Activated CD4-positive, alpha-beta memory T cell treated with anti-CD3 and anti-CD28 coated beads for 36 hours (primary cell): ENCODE results near the gene POM121L2. TPM values are rescaled to one million over a fixed set of nuclear protein-coding genes. Genes with fewer than 3 reads are reported as not detected.

Source experiments
- CTCF ChIA-PET: fragments of 350-600 bp; sonication (Branson Sonifier 250); formaldehyde crosslinking; loops from one replicate; lab custom pipeline; 2021; ENCODE audit warnings: antibody characterized with exemption, inconsistent platforms; lab: Charles Lee
- POLR2A ChIA-PET: fragments of 350-600 bp; sonication (Branson Sonifier 250); formaldehyde crosslinking; loops from one replicate; lab custom pipeline; 2021; ENCODE audit warnings: antibody characterized with exemption; lab: Charles Lee
- DNase-seq: peaks from one replicate; pipeline ENCODE4 v3.0.0-alpha.2; 2020
- H3K27ac Mint-ChIP-seq: one replicate; pipeline ENCODE4 v1.8.0; 2021; ENCODE audit warnings: mixed read lengths
- H3K27me3 Mint-ChIP-seq: one replicate; pipeline ENCODE4 v1.8.0; 2021; ENCODE audit warnings: mixed read lengths
- H3K36me3 Mint-ChIP-seq: one replicate; pipeline ENCODE4 v1.8.0; 2021; ENCODE audit warnings: mixed read lengths
- H3K4me1 Mint-ChIP-seq: one replicate; pipeline ENCODE4 v1.8.0; 2021; ENCODE audit warnings: low read depth, mixed read lengths
- H3K4me3 Mint-ChIP-seq: one replicate; pipeline ENCODE4 v1.8.0; 2021; ENCODE audit warnings: mild to moderate bottlenecking, mixed read lengths
- H3K9me3 Mint-ChIP-seq: one replicate; pipeline ENCODE4 v1.8.0; 2021; ENCODE audit warnings: mixed read lengths
- intact Hi-C: fragments of 100-400 bp; cut with micrococcal nuclease; formaldehyde crosslinking; loops from one replicate; pipeline ENCODE4 v1.15.1; 2023
- total RNA-seq, 2 experiments: library from RNA; stranded (reverse); gene quantifications; one replicate each; pipeline ENCODE4 v1.2.3, GENCODE V29; 2021

Gene POM121L2
- total RNA-seq, 2 experiments from 2014 or later, result not detected

GRCh38 chr6:27314046-27314445, 2.0 kb upstream of the POM121L2 start:
- Mint-ChIP-seq H3K27ac (no peak overlapping the region), H3K4me1 (peaks cover 5% of the 10 kb centered on the region), H3K27me3 (peaks cover 46% of the 10 kb centered on the region), H3K4me3 (no peak overlapping the region), H3K36me3 (no peaks in the 10 kb centered on the region), H3K9me3 (no peaks in the 10 kb centered on the region)
- ChIA-PET POLR2A (no interaction called here), CTCF (interaction anchor here (1.5 kb wide), 1 partner anchor 180 kb away, joined by 3 read pairs; no protein-coding TSS in a partner anchor)
- intact Hi-C loops, result loop anchor here (5.0 to 10.0 kb wide), 3 partner anchors 73 to 291 kb away; partner anchors contain the start of gene ZNF391
- DNase-seq, result no peak

GRCh38 chr6:27312950-27313271, 838 bp upstream of the POM121L2 start:
- H3K4me3 Mint-ChIP-seq, result peak overlapping the region; percentile 74
- H3K36me3 Mint-ChIP-seq, result no peaks in the 10 kb centered on the region
- ChIA-PET CTCF (interaction anchor here (0.7 to 1.7 kb wide), 19 partner anchors 9 to 484 kb away, joined by 3 to 9 read pairs (median 5); partner anchors contain the start of genes ZNF184 and ZNF391), POLR2A (interaction anchor here (1.0 kb wide), 1 partner anchor 75 kb away, joined by 3 read pairs; the partner anchor contains the start of gene ZNF391)
- DNase-seq, result no peak
- H3K27ac Mint-ChIP-seq, result no peak overlapping the region
- no peaks in the 10 kb centered on the region for H3K9me3 Mint-ChIP-seq
- peaks cover 5% of the 10 kb centered on the region for H3K4me1 Mint-ChIP-seq
- H3K27me3 Mint-ChIP-seq, result peaks cover 51% of the 10 kb centered on the region
- intact Hi-C loops, result loop anchor here (1.0 to 10.0 kb wide), 6 partner anchors 74 to 440 kb away; partner anchors contain the start of gene ZNF391

DNA sequence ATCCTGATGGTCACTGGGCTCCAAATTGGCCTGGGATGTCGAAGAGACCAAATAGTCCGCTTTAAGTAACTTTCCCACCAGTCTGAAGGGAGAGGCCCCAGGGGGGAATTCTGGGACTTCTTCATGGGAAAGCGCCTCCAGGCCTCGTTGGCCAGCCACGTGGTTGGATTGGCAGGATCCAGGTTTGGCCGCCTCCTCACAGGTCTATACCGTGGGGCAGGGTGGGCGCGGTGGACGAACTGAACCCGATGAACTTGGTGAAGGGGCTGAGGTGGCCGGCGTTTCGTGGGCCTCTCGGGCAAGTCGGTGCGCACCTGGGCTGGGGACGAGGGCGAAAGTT, 297 bp downstream of the POM121L2 start:
- Mint-ChIP-seq H3K27ac (no peak overlapping the region), H3K4me3 (peak overlapping the region; percentile 74), H3K9me3 (no peaks in the 10 kb centered on the region), H3K4me1 (peaks cover 5% of the 10 kb centered on the region), H3K36me3 (no peaks in the 10 kb centered on the region), H3K27me3 (peaks cover 52% of the 10 kb centered on the region)
- DNase-seq, result no peak
- POLR2A ChIA-PET, result interaction anchor here (0.5 kb wide), 1 partner anchor 122 kb away, joined by 3 read pairs; no protein-coding TSS in a partner anchor
- intact Hi-C loops, result loop anchor here (1.0 to 10.0 kb wide), 6 partner anchors 76 to 441 kb away; partner anchors contain the start of gene ZNF391
- CTCF ChIA-PET, result interaction anchor here (0.7 to 1.7 kb wide), 10 partner anchors 8 to 485 kb away, joined by 3 to 9 read pairs (median 5); partner anchors contain the start of gene ZNF184

DNA sequence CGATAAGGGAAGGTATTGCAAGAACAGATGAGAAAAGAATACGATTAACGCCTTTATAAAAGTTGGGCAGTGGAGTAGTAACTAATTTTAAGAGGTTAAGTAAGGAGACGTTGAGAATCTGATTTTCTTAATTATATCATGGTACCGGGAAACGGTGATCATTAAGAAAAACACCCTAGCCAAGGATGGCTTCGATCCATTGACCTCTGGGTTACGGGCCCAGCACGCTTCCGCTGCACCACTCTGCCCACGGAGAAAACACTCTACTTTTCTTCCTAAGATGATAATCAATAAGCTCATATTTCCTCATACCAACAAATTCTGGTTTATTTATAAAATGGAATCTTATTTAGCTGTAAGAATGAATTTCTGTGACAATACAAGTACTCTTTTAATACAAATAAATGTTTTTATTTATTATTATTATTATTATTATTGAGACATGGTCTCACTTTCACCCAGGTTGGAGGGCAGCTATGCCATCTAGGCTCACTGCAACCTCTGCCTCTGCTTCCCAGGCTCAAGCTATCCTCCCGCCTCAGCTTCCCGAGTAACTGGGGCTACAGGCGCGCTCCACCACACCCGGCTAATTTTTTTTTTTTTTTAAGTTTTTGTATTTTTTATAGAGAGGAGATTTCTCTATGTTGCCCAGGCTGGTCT, 8.3 kb downstream of the POM121L2 start:
- Mint-ChIP-seq H3K27me3 (peaks cover 49% of the 10 kb centered on the region), H3K36me3 (peaks cover 4% of the 10 kb centered on the region), H3K9me3 (peaks cover 3% of the 10 kb centered on the region), H3K27ac (no peak overlapping the region), H3K4me1 (no peaks in the 10 kb centered on the region), H3K4me3 (no peak overlapping the region)
- intact Hi-C loops, result no loop called here
- DNase-seq, result no peak
- ChIA-PET POLR2A (interaction anchor here (0.6 kb wide), 1 partner anchor 1476 kb away, joined by 4 read pairs; no protein-coding TSS in a partner anchor), CTCF (interaction anchor here (0.6 to 1.7 kb wide), 3 partner anchors 9 to 306 kb away, joined by 3 to 9 read pairs (median 4); partner anchors contain the start of gene POM121L2)

DNA sequence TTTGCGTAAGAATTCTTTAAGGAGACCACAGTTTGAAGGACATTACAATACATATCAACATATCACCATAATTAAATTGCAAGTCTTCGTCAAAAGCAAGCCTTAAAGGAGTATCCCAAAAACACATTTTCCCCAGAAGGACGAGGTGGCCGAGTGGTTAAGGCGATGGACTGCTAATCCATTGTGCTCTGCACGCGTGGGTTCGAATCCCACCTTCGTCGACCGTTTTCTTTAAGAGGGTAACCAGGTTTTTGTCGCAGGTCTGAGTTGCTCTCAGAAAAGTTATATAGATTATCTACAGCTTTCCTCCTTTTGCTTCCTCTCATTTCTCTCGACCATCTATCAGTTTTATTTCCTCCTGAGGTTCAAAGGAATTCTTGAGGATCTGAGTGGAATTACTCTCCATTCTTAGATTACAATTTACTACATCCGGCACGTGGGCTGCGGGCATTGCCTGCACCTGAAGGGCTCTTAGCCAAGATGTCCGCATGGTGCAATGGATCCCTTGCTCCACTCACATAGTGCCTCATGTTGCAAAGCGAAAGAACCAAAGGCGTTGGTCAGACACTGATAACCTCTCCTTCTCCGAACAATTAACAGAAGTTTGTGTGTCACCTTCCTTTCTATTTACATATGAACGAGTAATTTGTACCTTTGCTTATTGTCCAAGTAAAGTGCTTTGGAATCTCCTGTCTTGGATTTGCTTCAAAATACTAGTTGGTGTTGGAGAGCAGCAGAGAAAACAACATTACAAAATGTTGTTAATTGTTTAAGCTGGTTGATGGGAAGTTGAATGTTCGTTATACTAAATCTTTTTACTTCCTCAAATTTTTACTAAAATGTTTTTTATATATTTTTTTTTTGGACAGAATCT, 14.0 kb downstream of the POM121L2 start:
- Mint-ChIP-seq H3K9me3 (peaks cover 14% of the 10 kb centered on the region), H3K4me1 (peaks cover 5% of the 10 kb centered on the region), H3K36me3 (peaks cover 23% of the 10 kb centered on the region), H3K27me3 (peaks cover 72% of the 10 kb centered on the region), H3K27ac (peak overlapping the region; percentile 40), H3K4me3 (peak overlapping the region; percentile 30)
- intact Hi-C loops, result loop anchor here (5.0 kb wide), 2 partner anchors 254 to 374 kb away; no protein-coding TSS in a partner anchor
- DNase-seq, result no peak
- ChIA-PET CTCF (no interaction called here), POLR2A (no interaction called here)

DNA sequence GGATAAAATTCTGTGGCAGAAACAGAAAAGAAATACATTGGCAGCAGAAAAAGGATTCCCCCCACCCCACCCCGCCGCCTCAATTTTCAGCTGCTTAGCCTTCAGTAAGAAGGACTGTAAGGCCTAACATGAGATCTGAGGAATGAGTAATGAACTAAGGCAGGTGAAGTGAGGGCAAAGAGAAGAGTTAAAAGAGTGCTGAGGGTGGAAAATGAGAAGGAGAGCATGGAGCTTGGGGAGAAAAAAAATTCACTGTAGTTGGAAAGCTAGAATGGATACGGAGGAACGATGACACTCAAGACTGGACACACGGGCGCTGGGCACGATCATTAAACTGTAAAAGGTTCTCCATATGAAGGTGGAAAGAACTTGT, 14.6 kb downstream of the POM121L2 start:
- intact Hi-C loops, result loop anchor here (5.0 kb wide), 2 partner anchors 255 to 375 kb away; no protein-coding TSS in a partner anchor
- Mint-ChIP-seq H3K4me1 (peaks cover 5% of the 10 kb centered on the region), H3K36me3 (peaks cover 22% of the 10 kb centered on the region), H3K27me3 (peaks cover 69% of the 10 kb centered on the region), H3K9me3 (peaks cover 14% of the 10 kb centered on the region), H3K27ac (peak overlapping the region; percentile 40), H3K4me3 (peak overlapping the region; percentile 30)
- POLR2A ChIA-PET, result no interaction called here
- DNase-seq, result no peak
- CTCF ChIA-PET, result no interaction called here

GRCh38 chr6:27296106-27296783, 15.8 kb downstream of the POM121L2 start:
- Mint-ChIP-seq H3K9me3 (peaks cover 20% of the 10 kb centered on the region), H3K36me3 (peaks cover 26% of the 10 kb centered on the region), H3K27ac (no peak overlapping the region), H3K4me1 (peaks cover 5% of the 10 kb centered on the region), H3K27me3 (peaks cover 71% of the 10 kb centered on the region), H3K4me3 (no peak overlapping the region)
- POLR2A ChIA-PET, result no interaction called here
- CTCF ChIA-PET, result interaction anchor here (0.9 to 1.5 kb wide), 2 partner anchors 16 to 313 kb away, joined by 3 read pairs; no protein-coding TSS in a partner anchor
- no peak for DNase-seq
- intact Hi-C loops, result loop anchor here (5.0 kb wide), 2 partner anchors 256 to 376 kb away; no protein-coding TSS in a partner anchor

- DNase-seq, result no peak
- H3K4me3 Mint-ChIP-seq, result peak overlapping the region; percentile 1
- peaks cover 32% of the 10 kb centered on the region for H3K36me3 Mint-ChIP-seq
- CTCF ChIA-PET, result interaction anchor here (0.8 to 1.5 kb wide), 2 partner anchors 314 to 458 kb away, joined by 3 to 4 read pairs; no protein-coding TSS in a partner anchor
- H3K27me3 Mint-ChIP-seq, result peaks cover 75% of the 10 kb centered on the region
- intact Hi-C loops, result loop anchor here (5.0 kb wide), 2 partner anchors 257 to 377 kb away; no protein-coding TSS in a partner anchor
- peaks cover 27% of the 10 kb centered on the region for H3K9me3 Mint-ChIP-seq
- H3K27ac Mint-ChIP-seq, result peak overlapping the region; percentile 9
- POLR2A ChIA-PET, result no interaction called here
- H3K4me1 Mint-ChIP-seq, result peaks cover 5% of the 10 kb centered on the region
Observed at GRCh38 chr6:27295301-27296079, 16.6 kb downstream of the POM121L2 start.

GRCh38 chr6:27294409-27294808, 17.7 kb downstream of the POM121L2 start:
- peaks cover 77% of the 10 kb centered on the region for H3K27me3 Mint-ChIP-seq
- CTCF ChIA-PET, result no interaction called here
- peaks cover 38% of the 10 kb centered on the region for H3K36me3 Mint-ChIP-seq
- POLR2A ChIA-PET, result no interaction called here
- no peak for DNase-seq
- H3K4me1 Mint-ChIP-seq, result peaks cover 8% of the 10 kb centered on the region
- no peak overlapping the region for H3K4me3 Mint-ChIP-seq
- H3K27ac Mint-ChIP-seq, result no peak overlapping the region
- intact Hi-C loops, result no loop called here
- peaks cover 31% of the 10 kb centered on the region for H3K9me3 Mint-ChIP-seq

GRCh38 chr6:27293436-27294098, 18.5 kb downstream of the POM121L2 start:
- Mint-ChIP-seq H3K36me3 (peaks cover 38% of the 10 kb centered on the region), H3K4me1 (peaks cover 8% of the 10 kb centered on the region), H3K27ac (no peak overlapping the region), H3K4me3 (no peak overlapping the region), H3K9me3 (peaks cover 31% of the 10 kb centered on the region), H3K27me3 (peaks cover 82% of the 10 kb centered on the region)
- intact Hi-C loops, result no loop called here
- DNase-seq, result no peak
- ChIA-PET POLR2A (no interaction called here), CTCF (no interaction called here)
